ENCODE results near the gene HSD3B7.

The HSD3B7 gene

DNA sequence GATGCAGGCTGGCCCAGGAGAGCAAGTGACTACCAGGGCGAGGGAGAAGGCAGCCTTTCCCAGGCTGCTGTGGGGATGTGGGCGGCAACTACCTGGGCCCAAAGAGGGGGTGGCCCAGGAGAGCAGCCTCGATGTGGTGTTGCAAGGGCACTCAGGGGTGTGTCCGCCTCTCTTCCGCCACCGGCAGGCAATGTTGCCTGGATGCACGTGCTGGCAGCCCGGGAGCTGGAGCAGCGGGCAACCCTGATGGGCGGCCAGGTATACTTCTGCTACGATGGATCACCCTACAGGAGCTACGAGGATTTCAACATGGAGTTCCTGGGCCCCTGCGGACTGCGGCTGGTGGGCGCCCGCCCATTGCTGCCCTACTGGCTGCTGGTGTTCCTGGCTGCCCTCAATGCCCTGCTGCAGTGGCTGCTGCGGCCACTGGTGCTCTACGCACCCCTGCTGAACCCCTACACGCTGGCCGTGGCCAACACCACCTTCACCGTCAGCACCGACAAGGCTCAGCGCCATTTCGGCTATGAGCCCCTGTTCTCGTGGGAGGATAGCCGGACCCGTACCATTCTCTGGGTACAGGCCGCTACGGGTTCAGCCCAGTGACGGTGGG is 2.7 kb downstream of the HSD3B7 start:
- no peaks in the 10 kb centered on the region for H3K9me3 ChIP-seq (ENCODE audit: insufficient read depth, low read length, severe bottlenecking)
- no peaks in the 10 kb centered on the region for H3K79me2 ChIP-seq (ENCODE audit: insufficient read depth, low read length)
- no peak for ATAC-seq (ENCODE audit: insufficient read depth, low read depth)
- H3K36me3 ChIP-seq (ENCODE audit: insufficient read depth, low read length), result peaks cover 34% of the 10 kb centered on the region
- H3K4me3 ChIP-seq (ENCODE audit: low read depth in 1 of 2, low read length in 2 of 2), result no peak overlapping the region
- H3K4me1 ChIP-seq (ENCODE audit: insufficient read depth, low read length), result no peaks in the 10 kb centered on the region
- no peak overlapping the region for H3K9ac ChIP-seq (ENCODE audit: low read depth, low read length)
- TF ChIP-seq, protein P1, sequence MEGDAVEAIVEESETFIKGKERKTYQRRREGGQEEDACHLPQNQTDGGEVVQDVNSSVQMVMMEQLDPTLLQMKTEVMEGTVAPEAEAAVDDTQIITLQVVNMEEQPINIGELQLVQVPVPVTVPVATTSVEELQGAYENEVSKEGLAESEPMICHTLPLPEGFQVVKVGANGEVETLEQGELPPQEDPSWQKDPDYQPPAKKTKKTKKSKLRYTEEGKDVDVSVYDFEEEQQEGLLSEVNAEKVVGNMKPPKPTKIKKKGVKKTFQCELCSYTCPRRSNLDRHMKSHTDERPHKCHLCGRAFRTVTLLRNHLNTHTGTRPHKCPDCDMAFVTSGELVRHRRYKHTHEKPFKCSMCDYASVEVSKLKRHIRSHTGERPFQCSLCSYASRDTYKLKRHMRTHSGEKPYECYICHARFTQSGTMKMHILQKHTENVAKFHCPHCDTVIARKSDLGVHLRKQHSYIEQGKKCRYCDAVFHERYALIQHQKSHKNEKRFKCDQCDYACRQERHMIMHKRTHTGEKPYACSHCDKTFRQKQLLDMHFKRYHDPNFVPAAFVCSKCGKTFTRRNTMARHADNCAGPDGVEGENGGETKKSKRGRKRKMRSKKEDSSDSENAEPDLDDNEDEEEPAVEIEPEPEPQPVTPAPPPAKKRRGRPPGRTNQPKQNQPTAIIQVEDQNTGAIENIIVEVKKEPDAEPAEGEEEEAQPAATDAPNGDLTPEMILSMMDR (IDR thresholded peaks at IDR 0.05; ENCODE audit: borderline replicate concordance, extremely low read depth, low read length, poor library complexity, severe bottlenecking), result no peak
- TF ChIP-seq EZH2 (IDR thresholded peaks at IDR 0.05; ENCODE audit: borderline replicate concordance, low read depth, low read length, severe bottlenecking), result no peak
- peaks cover 4% of the 10 kb centered on the region; the same call in 1 of the 2 replicates for H4K20me1 ChIP-seq (ENCODE audit: insufficient read depth, low read length)
- H3K27ac ChIP-seq (ENCODE audit: low read length), result no peak overlapping the region
- H3K27me3 ChIP-seq (ENCODE audit: insufficient read depth, low read length, poor library complexity), result no peaks in the 10 kb centered on the region
- DNase-seq, result no peak
- H3K4me2 ChIP-seq (ENCODE audit: insufficient read depth, low read length), result no peak overlapping the region
- no peak overlapping the region for H2AFZ ChIP-seq (ENCODE audit: low read depth, low read length)

DNA sequence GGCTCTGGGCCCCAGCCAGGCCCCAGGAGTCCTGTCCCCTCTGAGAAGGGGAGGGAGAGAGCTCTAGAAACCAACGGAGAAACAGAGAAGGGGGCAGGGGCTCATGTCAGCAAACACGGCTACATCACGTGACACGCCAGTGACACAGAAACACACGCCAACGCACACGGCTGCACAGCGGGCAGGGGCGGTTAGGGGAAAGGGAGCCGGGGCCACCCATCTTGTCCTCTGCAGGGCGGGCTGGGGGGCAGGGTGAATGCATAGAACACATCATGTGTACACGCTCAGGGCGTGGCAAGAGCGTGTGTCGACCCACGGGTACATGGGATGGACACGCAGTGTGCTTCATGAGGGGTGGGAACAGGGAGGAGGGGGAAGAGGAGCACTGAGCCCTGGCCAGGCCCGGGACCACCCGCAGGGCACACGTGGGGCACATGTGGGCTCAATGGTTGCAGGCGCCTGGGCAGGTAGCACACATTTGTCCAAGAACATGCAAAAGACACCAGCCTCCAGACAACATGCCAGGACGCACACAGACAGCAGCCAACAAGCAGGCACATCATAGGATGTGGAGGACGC is 4.6 kb downstream of the HSD3B7 start:
- Histone ChIP-seq H3K9ac (ENCODE audit: low read depth, low read length) (no peak overlapping the region), H3K79me2 (ENCODE audit: insufficient read depth, low read length) (no peaks in the 10 kb centered on the region), H3K27me3 (ENCODE audit: insufficient read depth, low read length, poor library complexity) (no peaks in the 10 kb centered on the region), H3K4me3 (ENCODE audit: low read depth in 1 of 2, low read length in 2 of 2) (no peak overlapping the region), H3K4me2 (ENCODE audit: insufficient read depth, low read length) (no peak overlapping the region), H2AFZ (ENCODE audit: low read depth, low read length) (no peak overlapping the region), H3K4me1 (ENCODE audit: insufficient read depth, low read length) (no peaks in the 10 kb centered on the region), H3K27ac (ENCODE audit: low read length) (no peak overlapping the region), H4K20me1 (ENCODE audit: insufficient read depth, low read length) (no peaks in the 10 kb centered on the region), H3K9me3 (ENCODE audit: insufficient read depth, low read length, severe bottlenecking) (no peaks in the 10 kb centered on the region), H3K36me3 (ENCODE audit: insufficient read depth, low read length) (peaks cover 15% of the 10 kb centered on the region)
- TF ChIP-seq EZH2 (IDR thresholded peaks at IDR 0.05; ENCODE audit: borderline replicate concordance, low read depth, low read length, severe bottlenecking), result no peak
- TF ChIP-seq, protein P1 (IDR thresholded peaks at IDR 0.05; ENCODE audit: borderline replicate concordance, extremely low read depth, low read length, poor library complexity, severe bottlenecking), result no peak
- ATAC-seq (ENCODE audit: insufficient read depth, low read depth) (no peak), DNase-seq (no peak)

DNA sequence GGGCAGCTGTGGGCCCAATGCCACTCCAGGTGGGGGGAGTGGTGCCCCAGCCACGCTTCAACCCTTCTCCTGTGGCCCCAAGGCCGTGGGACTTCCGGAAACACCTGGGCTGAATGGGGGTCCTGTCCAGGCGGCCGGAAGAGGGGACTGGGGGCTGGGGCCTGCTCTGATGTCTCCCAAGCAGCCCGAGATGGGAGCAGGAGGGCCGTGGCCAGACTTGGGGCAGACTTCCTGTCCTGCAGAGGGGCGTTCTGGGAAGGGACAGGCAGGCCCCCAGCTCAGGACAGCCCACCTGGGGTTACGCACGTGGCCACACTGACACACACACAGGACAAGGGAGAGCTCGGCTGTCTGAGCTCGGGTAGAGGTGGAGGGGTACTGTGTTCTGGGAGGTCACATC is 5.1 kb downstream of the HSD3B7 start:
- Histone ChIP-seq H3K4me2 (ENCODE audit: insufficient read depth, low read length) (no peak overlapping the region), H2AFZ (ENCODE audit: low read depth, low read length) (no peak overlapping the region), H4K20me1 (ENCODE audit: insufficient read depth, low read length) (no peaks in the 10 kb centered on the region), H3K9ac (ENCODE audit: low read depth, low read length) (no peak overlapping the region), H3K27ac (ENCODE audit: low read length) (no peak overlapping the region), H3K27me3 (ENCODE audit: insufficient read depth, low read length, poor library complexity) (no peaks in the 10 kb centered on the region), H3K9me3 (ENCODE audit: insufficient read depth, low read length, severe bottlenecking) (no peaks in the 10 kb centered on the region), H3K79me2 (ENCODE audit: insufficient read depth, low read length) (no peaks in the 10 kb centered on the region), H3K4me1 (ENCODE audit: insufficient read depth, low read length) (no peaks in the 10 kb centered on the region), H3K36me3 (ENCODE audit: insufficient read depth, low read length) (peaks cover 13% of the 10 kb centered on the region; the same call in 1 of the 2 replicates), H3K4me3 (ENCODE audit: low read depth in 1 of 2, low read length in 2 of 2) (no peak overlapping the region)
- no peak for DNase-seq
- no peak for TF ChIP-seq EZH2 (IDR thresholded peaks at IDR 0.05; ENCODE audit: borderline replicate concordance, low read depth, low read length, severe bottlenecking)
- TF ChIP-seq, protein P1 (IDR thresholded peaks at IDR 0.05; ENCODE audit: borderline replicate concordance, extremely low read depth, low read length, poor library complexity, severe bottlenecking), result no peak
- no peak for ATAC-seq (ENCODE audit: insufficient read depth, low read depth)
